HepG2 (cell line): ENCODE measurements around the gene PCIF1. TPM values are rescaled to one million over a fixed set of nuclear protein-coding genes. Genes with fewer than 3 reads are reported as not detected.
A peak's percentile ranks its signal among the peaks of the same experiment; 100 is the strongest.

Source experiments
- AHR ChIP-seq: IDR thresholded peaks from 2 replicates; pipeline ENCODE4 v1.6.1; 2018; ENCODE audit warnings: missing genetic modification reagents, missing compliant biosample characterization
- FOXO4 ChIP-seq: sonication (generic); formaldehyde crosslinking; conservative IDR thresholded peaks from 2 replicates; pipeline ENCODE4 v1.8.1; 2023; ENCODE audit warnings: missing genetic modification reagents
- KAT2B ChIP-seq: fragments of 150-350 bp; IDR thresholded peaks from 2 replicates; pipeline ENCODE4 v1.6.1; 2014; ENCODE audit warnings: low read depth, low read length, borderline replicate concordance
- MXI1 ChIP-seq: IDR thresholded peaks from 3 replicates; pipeline ENCODE4 v1.6.1; 2012; ENCODE audit warnings: low read depth, low read length, inconsistent platforms, borderline replicate concordance
- NAIF1 ChIP-seq: sonication (generic); formaldehyde crosslinking; IDR thresholded peaks from 2 replicates; pipeline ENCODE4 v1.5.0; 2020; ENCODE audit warnings: mild to moderate bottlenecking, missing genetic modification reagents, borderline replicate concordance
- POLR2A ChIP-seq, 2 experiments: IDR thresholded peaks; 2 replicates each; pipeline ENCODE4 v1.6.1; 2011; ENCODE audit warnings: low read depth in 2 of 2, low read length in 2 of 2, mild to moderate bottlenecking in 1 of 2, moderate library complexity in 1 of 2; ENCODE audit not compliant: insufficient read depth in 1 of 2
- SIN3A ChIP-seq: IDR thresholded peaks from 2 replicates; pipeline ENCODE4 v1.6.1; 2011; ENCODE audit warnings: low read depth, mild to moderate bottlenecking, control low read depth, low read length, borderline replicate concordance
- SMARCE1 ChIP-seq: fragments of 450-650 bp; IDR thresholded peaks from 2 replicates; pipeline ENCODE4 v1.6.1; 2017; ENCODE audit warnings: borderline replicate concordance
- SP1 ChIP-seq, 2 experiments: fragments of 450-650 bp in 1 of 2; sonication (generic) in 1 of 2; formaldehyde crosslinking in 1 of 2; IDR thresholded peaks; 2 replicates each; pipeline versions ENCODE4 v1.4.0 to v1.6.1; 2016 to 2020; ENCODE audit warnings: missing genetic modification reagents in 1 of 2
- STAT5B ChIP-seq: sonication (generic); formaldehyde crosslinking; IDR thresholded peaks from 2 replicates; pipeline ENCODE4 v1.4.0; 2020; ENCODE audit warnings: missing genetic modification reagents
- TOE1 ChIP-seq: sonication (generic); formaldehyde crosslinking; IDR thresholded peaks from 2 replicates; pipeline ENCODE4 v1.4.0; 2020; ENCODE audit warnings: mild to moderate bottlenecking, missing genetic modification reagents
- U2AF1 ChIP-seq: fragments of 200-400 bp; formaldehyde crosslinking; optimal IDR thresholded peaks from 2 replicates; pipeline ENCODE3; 2017; ENCODE audit warnings: mild to moderate bottlenecking, low read depth, low read length
- ZBTB2 ChIP-seq: sonication (generic); formaldehyde crosslinking; IDR thresholded peaks from 2 replicates; pipeline ENCODE4 v1.8.0; 2022; ENCODE audit warnings: low read depth, missing genetic modification reagents
- ZFP36 ChIP-seq: fragments of 150-350 bp; IDR thresholded peaks from 2 replicates; pipeline ENCODE4 v1.6.1; 2018; ENCODE audit warnings: borderline replicate concordance, low read length, low read depth; ENCODE audit not compliant: partially characterized antibody
- ZNF33A ChIP-seq: sonication (generic); formaldehyde crosslinking; IDR thresholded peaks from 2 replicates; pipeline ENCODE4 v1.5.1; 2020; ENCODE audit warnings: missing genetic modification reagents, mild to moderate bottlenecking, moderate library complexity, borderline replicate concordance
- ZNF354B ChIP-seq: sonication (generic); formaldehyde crosslinking; IDR thresholded peaks from 2 replicates; pipeline ENCODE4 v1.8.0; 2022; ENCODE audit warnings: mild to moderate bottlenecking, missing genetic modification reagents
- ZNF510 ChIP-seq: sonication (generic); formaldehyde crosslinking; IDR thresholded peaks from 2 replicates; pipeline ENCODE4 v1.4.0; 2020; ENCODE audit warnings: low read depth, mild to moderate bottlenecking, missing genetic modification reagents
- ZNF879 ChIP-seq: sonication (generic); formaldehyde crosslinking; IDR thresholded peaks from 2 replicates; pipeline ENCODE4 v1.8.1; 2023; ENCODE audit warnings: missing genetic modification reagents
- ZSCAN21 ChIP-seq: sonication (generic); formaldehyde crosslinking; IDR thresholded peaks from 2 replicates; pipeline ENCODE4 v1.8.0; 2022; ENCODE audit warnings: mild to moderate bottlenecking, missing genetic modification reagents, moderate library complexity, borderline replicate concordance
- ZSCAN22 ChIP-seq: sonication (generic); formaldehyde crosslinking; IDR thresholded peaks from 2 replicates; pipeline ENCODE4 v1.4.0; 2020; ENCODE audit warnings: mild to moderate bottlenecking, missing genetic modification reagents
- polyA plus RNA-seq, 8 experiments: library from polyadenylated mRNA; depleted of rRNA in 3 of 8; stranded (reverse) in 7 of 8; unstranded in 1 of 8; fragments of >200 nt; fragmentation: Illumina TruSeq in 4 of 8; extraction: Trizol in 4 of 8; gene quantifications; 2 replicates each; pipeline versions ENCODE4 v1.2.1 to v1.2.3, GENCODE V29; 2011 to 2016; ENCODE audit warnings: low read depth in 4 of 8, missing spikeins in 1 of 8, mixed read lengths in 1 of 8; ENCODE audit not compliant: insufficient read depth in 1 of 8
- total RNA-seq, 5 experiments: library from RNA; depleted of rRNA; stranded (reverse); fragments of >200 nt; fragmentation: Illumina TruSeq; extraction: Trizol; gene quantifications; 2 replicates each; pipeline ENCODE4 v1.2.3, GENCODE V29; 2016; ENCODE audit warnings: low read depth in 1 of 5
- TF ChIP-seq, protein P1 (sequence below): sonication (generic); formaldehyde crosslinking; IDR thresholded peaks from 2 replicates; pipeline ENCODE4 v1.4.0; 2020; ENCODE audit warnings: missing genetic modification reagents
- TF ChIP-seq, protein P2 (sequence below): sonication (generic); formaldehyde crosslinking; IDR thresholded peaks from 2 replicates; pipeline ENCODE4 v1.4.0; 2020; ENCODE audit warnings: missing genetic modification reagents

Gene PCIF1
- total and polyA plus RNA-seq, 2 of the 13 experiments (the other 11 are each of a cell fraction or from before 2014, with no cell fraction given): 20.9 to 24.4 TPM

- TF ChIP-seq ZBTB2 (CRISPR knock-in tag): peak; percentile 46; the same call in 1 of the 2 replicates
- TF ChIP-seq FOXO4 (CRISPR knock-in tag): no peak
- TF ChIP-seq, protein P1, sequence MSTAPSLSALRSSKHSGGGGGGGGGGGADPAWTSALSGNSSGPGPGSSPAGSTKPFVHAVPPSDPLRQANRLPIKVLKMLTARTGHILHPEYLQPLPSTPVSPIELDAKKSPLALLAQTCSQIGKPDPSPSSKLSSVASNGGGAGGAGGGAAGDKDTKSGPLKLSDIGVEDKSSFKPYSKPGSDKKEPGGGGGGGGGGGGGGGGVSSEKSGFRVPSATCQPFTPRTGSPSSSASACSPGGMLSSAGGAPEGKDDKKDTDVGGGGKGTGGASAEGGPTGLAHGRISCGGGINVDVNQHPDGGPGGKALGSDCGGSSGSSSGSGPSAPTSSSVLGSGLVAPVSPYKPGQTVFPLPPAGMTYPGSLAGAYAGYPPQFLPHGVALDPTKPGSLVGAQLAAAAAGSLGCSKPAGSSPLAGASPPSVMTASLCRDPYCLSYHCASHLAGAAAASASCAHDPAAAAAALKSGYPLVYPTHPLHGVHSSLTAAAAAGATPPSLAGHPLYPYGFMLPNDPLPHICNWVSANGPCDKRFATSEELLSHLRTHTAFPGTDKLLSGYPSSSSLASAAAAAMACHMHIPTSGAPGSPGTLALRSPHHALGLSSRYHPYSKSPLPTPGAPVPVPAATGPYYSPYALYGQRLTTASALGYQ (CRISPR knock-in tag): no peak
- TF ChIP-seq, protein P2, sequence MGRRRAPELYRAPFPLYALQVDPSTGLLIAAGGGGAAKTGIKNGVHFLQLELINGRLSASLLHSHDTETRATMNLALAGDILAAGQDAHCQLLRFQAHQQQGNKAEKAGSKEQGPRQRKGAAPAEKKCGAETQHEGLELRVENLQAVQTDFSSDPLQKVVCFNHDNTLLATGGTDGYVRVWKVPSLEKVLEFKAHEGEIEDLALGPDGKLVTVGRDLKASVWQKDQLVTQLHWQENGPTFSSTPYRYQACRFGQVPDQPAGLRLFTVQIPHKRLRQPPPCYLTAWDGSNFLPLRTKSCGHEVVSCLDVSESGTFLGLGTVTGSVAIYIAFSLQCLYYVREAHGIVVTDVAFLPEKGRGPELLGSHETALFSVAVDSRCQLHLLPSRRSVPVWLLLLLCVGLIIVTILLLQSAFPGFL: no peak
- TF ChIP-seq SIN3A: peak; percentile 72; the same call in 1 of the 2 replicates
- no peak for TF ChIP-seq ZNF33A (CRISPR knock-in tag)
- TF ChIP-seq ZSCAN22: no peak; the same call in 1 of the 2 replicates
- no peak for TF ChIP-seq KAT2B
- peak; percentile 88; the same call in 2 of the 3 replicates for TF ChIP-seq MXI1
- TF ChIP-seq SMARCE1: no peak
- no peak for TF ChIP-seq STAT5B (CRISPR knock-in tag)
- TF ChIP-seq ZNF354B: no peak; the same call in 1 of the 2 replicates
- TF ChIP-seq U2AF1: peak; percentile 77
- TF ChIP-seq ZNF510 (CRISPR knock-in tag): 0 out of 2 replicates have a peak, but pooled peaks have one; percentile 21
- no peak for TF ChIP-seq ZFP36
- TF ChIP-seq SP1 (IDR thresholded peaks at IDR 0.05): no peak
- peak; percentile 14 for TF ChIP-seq SP1 (CRISPR knock-in tag; IDR thresholded peaks at IDR 0.05)
- no peak; the same call in 1 of the 2 replicates for TF ChIP-seq ZNF879 (CRISPR knock-in tag)
- TF ChIP-seq POLR2A (IDR thresholded peaks at IDR 0.05; ENCODE audit: insufficient read depth in 1 of 2, low read depth in 2 of 2, low read length in 2 of 2): peak; percentile 65 to 82; a peak in 3 of 4 replicates
- no peak; the same call in 1 of the 2 replicates for TF ChIP-seq ZSCAN21 (CRISPR knock-in tag)
- TF ChIP-seq TOE1 (CRISPR knock-in tag): no peak; the same call in 1 of the 2 replicates
- no peak for TF ChIP-seq AHR (CRISPR knock-in tag)
- TF ChIP-seq NAIF1: no peak
Measured at GRCh38 chr20:45933266-45934045, 1.0 kb upstream of the PCIF1 start (continued).
